NCI-H2227 (cell line): ENCODE results near the gene DTD2.

Source experiments
- DNase-seq: peaks from one replicate; lab custom pipeline; 2025; ENCODE audit not compliant: unreplicated experiment; lab: John Stamatoyannopoulos, UW

DTD2 gene

GRCh38 chr14:31405599-31406232, 51.6 kb downstream of the DTD2 start:
- DNase-seq, result no peak

GRCh38 chr14:31405106-31405505, 52.2 kb downstream of the DTD2 start:
- no peak for DNase-seq

GRCh38 chr14:31403707-31404106, 53.6 kb downstream of the DTD2 start:
- DNase-seq, result no peak

DNA sequence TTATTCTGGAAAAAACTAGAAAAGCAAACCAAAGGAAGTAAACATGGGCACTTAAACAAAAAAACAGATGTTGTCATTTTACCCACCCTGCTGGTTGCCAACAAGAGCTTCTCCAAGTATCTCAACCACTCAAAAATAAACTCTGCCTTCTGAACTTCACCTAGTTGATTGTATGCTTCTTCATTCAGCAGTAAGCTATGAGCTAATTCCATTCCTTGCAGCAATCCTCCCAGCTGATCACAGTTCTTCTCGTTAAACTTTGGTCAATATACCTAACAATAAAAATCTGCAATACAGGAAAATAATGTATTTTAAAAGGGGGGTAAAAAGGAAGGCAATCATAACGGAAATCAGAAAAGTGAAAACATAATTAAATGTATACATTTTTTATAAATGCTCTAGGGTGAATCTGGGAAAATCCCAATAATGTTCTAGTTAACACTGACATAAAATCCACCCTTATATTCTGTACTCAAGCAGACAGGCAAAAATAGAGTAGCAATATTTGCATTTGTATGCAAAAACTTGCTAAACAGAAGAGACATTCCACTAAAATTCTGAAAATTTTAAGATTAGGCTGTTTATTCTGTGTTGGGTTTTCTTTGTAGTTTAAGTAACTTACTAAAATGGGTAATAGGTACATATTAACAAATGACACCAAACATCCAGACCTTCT, 54.4 kb downstream of the DTD2 start:
- DNase-seq, result no peak

DNA sequence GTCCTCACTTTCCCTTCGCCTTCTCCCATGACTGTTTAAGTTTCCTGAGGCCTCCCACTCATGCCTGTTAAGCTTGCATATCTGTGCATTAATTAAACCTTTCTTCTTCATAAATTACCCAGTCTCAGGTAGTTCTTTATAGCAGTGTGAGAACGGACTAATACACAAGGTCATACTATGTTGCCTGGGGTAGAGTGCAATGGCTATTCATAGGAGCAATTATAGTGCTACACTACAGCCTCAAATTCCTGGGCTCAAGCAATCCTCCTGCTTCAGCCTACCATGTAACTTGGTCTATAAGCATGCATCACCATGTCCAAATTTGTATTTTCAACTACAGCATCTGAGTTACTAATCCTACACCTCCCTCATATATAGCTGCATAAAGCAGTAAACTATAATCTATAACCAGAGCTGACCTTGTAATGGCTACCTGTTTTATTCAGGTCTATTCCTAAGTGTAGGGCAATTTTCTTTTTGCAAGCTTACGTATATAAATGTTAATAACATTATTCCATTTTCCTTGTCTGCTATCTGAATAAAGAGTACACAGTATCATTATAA, 55.9 kb downstream of the DTD2 start:
- no peak for DNase-seq

DNA sequence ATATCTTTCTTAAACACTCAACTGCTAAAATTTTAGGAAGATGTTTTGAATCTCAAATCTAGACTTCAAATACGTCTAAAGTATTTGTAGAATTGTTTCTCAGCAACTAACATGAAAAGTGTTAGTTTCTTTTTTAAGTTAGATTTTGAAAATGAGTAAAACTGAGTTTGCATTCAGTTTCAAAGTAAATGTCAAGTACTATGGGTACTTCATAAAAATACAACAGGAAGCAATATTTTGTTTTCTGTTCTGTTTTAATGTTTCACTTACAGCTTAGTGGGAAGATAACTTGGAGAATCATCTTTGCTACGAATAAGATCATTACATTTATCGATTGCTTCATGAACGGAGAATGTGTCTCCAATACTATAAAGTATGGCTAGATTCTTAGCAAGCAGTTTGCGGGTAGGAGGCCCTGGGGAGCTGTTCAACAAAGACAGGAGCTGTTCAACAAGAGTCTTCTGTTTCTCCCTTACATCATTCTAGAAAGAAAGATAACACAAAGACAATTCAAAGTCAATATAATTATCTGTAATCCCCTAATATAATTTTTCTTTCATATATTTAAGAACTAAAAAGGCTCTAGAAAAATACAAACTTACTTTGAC, 57.2 kb downstream of the DTD2 start:
- DNase-seq, result no peak
